22Rv1 (cell line): Measurements from ENCODE around the gene XG.
"Not testable (repeated sequence)": the region's sequence is repeated elsewhere in the genome, so short reads cannot be mapped to it uniquely, and the experiment has no call there.

Source experiments
- H3K27ac ChIP-seq: fragments of 450-650 bp; 2 replicates; pipeline ENCODE4 v1.5.1; 2017
- CTCF ChIP-seq: fragments of 450-650 bp; IDR thresholded peaks from 2 replicates; pipeline ENCODE4 v1.5.1; 2017; ENCODE audit warnings: mild to moderate bottlenecking
- ZFX ChIP-seq: fragments of 450-650 bp; IDR thresholded peaks from 2 replicates; pipeline ENCODE4 v1.6.1; 2017; ENCODE audit warnings: antibody characterized with exemption, borderline replicate concordance

The XG gene

GRCh38 chrX:2804106-2804843 is 52.4 kb downstream of the XG start:
- H3K27ac ChIP-seq, result not testable (repeated sequence)

GRCh38 chrX:2804858-2805257 is 53.0 kb downstream of the XG start:
- H3K27ac ChIP-seq, result not testable (repeated sequence)

GRCh38 chrX:2811271-2811670 is 59.4 kb downstream of the XG start:
- TF ChIP-seq ZFX (no peak), CTCF (no peak)
- no peak overlapping the region for H3K27ac ChIP-seq

GRCh38 chrX:2812161-2812907 is 60.5 kb downstream of the XG start:
- not testable (repeated sequence) for H3K27ac ChIP-seq

GRCh38 chrX:2817036-2817435 is 65.2 kb downstream of the XG start:
- no peak overlapping the region for H3K27ac ChIP-seq

More at GRCh38 chrX:2812161-2812907, 60.5 kb downstream of the XG start:
- peak; percentile 59 for TF ChIP-seq CTCF

GRCh38 chrX:2819345-2820135 is 67.7 kb downstream of the XG start:
- no peak overlapping the region for H3K27ac ChIP-seq
- TF ChIP-seq CTCF, result peak; percentile 66
- no peak for TF ChIP-seq ZFX

More at GRCh38 chrX:2817036-2817435, 65.2 kb downstream of the XG start:
- TF ChIP-seq ZFX, result no peak
- no peak for TF ChIP-seq CTCF

GRCh38 chrX:2820136-2820771 is 68.4 kb downstream of the XG start:
- TF ChIP-seq CTCF (no peak), ZFX (no peak)
- no peak overlapping the region for H3K27ac ChIP-seq
